NB4 (cell line): Measurements from ENCODE around the gene RAD51C.

Experiments
- CTCF ChIP-seq: IDR thresholded peaks from one replicate; pipeline ENCODE4 v1.5.1; 2012; ENCODE audit warnings: low read depth, low read length
- MYC ChIP-seq: IDR thresholded peaks from 2 replicates; pipeline ENCODE4 v1.6.1; 2011; ENCODE audit warnings: low read depth, low read length
- POLR2A ChIP-seq: IDR thresholded peaks from 2 replicates; pipeline ENCODE4 v1.6.1; 2011; ENCODE audit warnings: mild to moderate bottlenecking; ENCODE audit not compliant: insufficient read length; ENCODE audit errors: extremely low read depth

GRCh38 chr17:58643147-58643546 is 49.3 kb upstream of the RAD51C start:
- TF ChIP-seq POLR2A (no peak), CTCF (no peak), MYC (no peak)
